Epithelial cell of proximal tubule (primary cell): ENCODE data around the gene MAGI2. TPM values are rescaled to one million over a fixed set of nuclear protein-coding genes. Genes with fewer than 3 reads are reported as not detected.
"Not testable (repeated sequence)": the region's sequence is repeated elsewhere in the genome, so short reads cannot be mapped to it uniquely, and the experiment has no call there.

ENCODE experiments used
- DNase-seq: peaks from one replicate; pipeline ENCODE4 v3.0.0-alpha.2; 2011; ENCODE audit warnings: low read depth
- H3K4me3 ChIP-seq: 2 replicates; pipeline ENCODE4 v1.5.1; 2011; ENCODE audit warnings: low read depth, mild to moderate bottlenecking, low read length
- total RNA-seq: library from RNA; depleted of rRNA; stranded (reverse); fragments of >200 nt; gene quantifications from 2 replicates; pipeline ENCODE4 v1.2.3, GENCODE V29; 2015
- TF ChIP-seq, protein P1 (sequence below): conservative IDR thresholded peaks from 2 replicates; pipeline ENCODE4 v1.5.1; 2012; ENCODE audit warnings: low read depth, mild to moderate bottlenecking, low read length

Gene MAGI2
- total RNA-seq, 1 donor from 2014 or later: 0.92 TPM

DNA sequence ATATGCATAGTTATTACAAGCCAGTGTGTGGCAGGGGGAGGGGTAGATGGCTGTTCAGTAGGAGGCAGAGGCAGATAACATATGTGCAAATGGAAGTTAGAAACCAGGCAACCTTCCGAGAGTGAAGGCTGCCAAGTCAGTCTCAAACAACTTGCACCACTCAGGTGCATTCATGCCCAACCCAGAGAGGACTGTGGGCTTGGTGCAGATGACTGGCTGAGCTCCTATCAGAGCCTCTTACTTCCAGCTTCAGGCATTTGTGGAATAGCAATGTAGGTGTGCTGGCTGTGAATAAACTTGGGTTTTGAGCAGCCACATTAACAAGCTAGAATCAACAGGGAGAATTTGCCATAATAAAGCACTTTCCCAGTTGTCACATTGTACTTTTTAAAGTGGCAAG, 865.1 kb downstream of the MAGI2 start:
- DNase-seq: no peak
- TF ChIP-seq, protein P1, sequence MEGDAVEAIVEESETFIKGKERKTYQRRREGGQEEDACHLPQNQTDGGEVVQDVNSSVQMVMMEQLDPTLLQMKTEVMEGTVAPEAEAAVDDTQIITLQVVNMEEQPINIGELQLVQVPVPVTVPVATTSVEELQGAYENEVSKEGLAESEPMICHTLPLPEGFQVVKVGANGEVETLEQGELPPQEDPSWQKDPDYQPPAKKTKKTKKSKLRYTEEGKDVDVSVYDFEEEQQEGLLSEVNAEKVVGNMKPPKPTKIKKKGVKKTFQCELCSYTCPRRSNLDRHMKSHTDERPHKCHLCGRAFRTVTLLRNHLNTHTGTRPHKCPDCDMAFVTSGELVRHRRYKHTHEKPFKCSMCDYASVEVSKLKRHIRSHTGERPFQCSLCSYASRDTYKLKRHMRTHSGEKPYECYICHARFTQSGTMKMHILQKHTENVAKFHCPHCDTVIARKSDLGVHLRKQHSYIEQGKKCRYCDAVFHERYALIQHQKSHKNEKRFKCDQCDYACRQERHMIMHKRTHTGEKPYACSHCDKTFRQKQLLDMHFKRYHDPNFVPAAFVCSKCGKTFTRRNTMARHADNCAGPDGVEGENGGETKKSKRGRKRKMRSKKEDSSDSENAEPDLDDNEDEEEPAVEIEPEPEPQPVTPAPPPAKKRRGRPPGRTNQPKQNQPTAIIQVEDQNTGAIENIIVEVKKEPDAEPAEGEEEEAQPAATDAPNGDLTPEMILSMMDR: no peak
- no peak overlapping the region for H3K4me3 ChIP-seq

DNA sequence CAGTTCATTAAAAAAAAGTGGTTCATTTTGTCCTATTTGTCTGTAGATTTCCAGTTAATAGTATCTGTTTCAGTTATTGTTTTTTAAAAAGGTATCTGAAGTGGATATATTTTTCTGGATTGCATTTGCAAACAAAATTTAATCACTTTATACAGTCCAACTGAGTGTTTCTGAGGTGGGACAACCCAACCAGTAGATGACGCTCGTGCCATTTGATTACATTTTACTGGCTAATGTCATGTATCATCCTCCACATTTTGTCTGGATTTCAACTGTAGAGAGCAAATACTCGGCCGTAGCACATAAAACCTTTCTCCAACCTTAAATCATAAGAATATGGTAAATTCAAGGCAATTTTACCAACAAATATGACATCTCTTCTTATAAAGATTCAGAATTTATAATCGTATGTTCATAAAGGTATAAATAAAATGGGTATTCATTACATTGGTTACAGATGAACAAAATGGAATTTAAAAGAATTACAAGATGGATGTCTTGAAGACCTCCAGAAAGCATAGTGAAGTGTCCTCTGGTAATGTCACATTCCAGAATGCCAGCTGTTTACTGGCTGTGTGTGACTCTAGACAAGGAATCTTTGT, 865.9 kb downstream of the MAGI2 start:
- no peak overlapping the region for H3K4me3 ChIP-seq
- no peak for DNase-seq
- TF ChIP-seq, protein P1: peak; percentile 31

DNA sequence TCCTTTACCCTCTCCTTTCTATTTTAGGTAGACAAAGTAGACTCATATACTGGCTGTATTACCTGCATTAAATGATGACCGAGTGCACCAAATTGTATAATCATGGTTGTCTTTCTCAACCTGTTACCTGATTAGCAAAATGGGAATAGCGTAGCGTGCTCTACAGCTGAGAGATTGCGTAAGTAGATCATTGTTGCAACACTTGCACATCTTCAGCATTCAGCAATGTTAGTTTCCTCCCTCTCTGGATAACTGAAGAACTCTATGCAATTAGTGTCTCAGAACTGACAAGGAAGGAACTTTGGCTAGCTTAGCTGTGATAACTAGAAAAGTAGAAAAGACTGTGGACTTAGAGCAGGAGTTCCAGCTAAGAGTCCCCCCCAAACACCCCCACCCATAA, 867.5 kb downstream of the MAGI2 start:
- no peak overlapping the region for H3K4me3 ChIP-seq
- DNase-seq: no peak
- TF ChIP-seq, protein P1: no peak

DNA sequence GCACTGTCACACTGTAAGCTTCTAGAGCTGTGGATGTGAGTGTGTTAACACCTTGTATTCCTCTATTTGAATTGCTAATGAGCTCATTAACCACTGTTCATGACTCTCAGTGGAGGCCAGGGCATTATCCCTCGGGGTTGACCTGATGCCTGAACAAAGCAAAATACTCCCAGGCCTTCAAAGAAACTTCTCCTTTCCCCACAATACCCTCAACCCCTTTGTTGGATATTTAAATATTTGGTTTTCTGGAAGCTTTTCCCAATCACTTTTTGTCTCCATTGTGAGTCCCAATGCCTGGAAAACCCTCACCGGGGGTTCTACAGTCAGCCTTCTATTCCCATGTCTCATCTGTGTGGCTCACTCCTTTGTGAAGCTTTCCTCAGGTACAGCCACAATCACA, 874.8 kb downstream of the MAGI2 start:
- TF ChIP-seq, protein P1: no peak
- no peak for DNase-seq

DNA sequence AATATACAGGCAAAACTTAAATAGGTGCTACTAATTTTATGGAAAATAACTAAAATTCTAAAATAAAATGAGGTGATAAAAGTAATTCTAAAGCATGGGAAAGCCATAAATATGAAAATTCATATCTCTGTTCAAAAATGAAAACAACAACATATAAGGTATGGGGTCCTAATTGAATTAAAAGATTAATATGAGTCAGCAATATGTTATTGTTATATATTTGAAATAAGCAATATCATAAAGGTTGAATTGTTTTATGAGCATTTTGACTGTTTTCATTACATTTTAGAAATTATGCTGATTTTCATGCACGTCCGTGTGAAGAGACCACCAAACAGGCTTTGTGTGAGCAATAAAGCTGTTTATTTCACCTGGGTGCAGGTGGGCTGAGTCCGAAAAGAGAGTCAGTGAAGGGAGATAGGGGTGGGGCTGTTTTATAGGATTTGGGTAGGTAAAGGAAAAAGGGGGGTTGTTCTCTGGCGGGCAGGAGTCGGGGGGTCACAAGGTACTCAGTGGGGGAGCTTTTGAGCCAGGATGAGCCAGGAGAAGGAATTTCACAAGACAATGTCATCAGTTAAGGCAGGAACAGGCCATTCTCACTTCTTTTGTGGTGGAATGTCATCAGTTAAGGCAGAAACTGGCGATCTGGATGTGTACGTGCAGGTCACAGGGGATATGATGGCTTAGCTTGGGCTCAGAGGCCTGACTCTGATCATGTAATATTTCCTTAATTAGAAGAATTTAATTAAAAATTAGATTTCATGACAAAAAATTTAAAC, 876.1 kb downstream of the MAGI2 start:
- not testable (repeated sequence) for H3K4me3 ChIP-seq, DNase-seq

More for the DNA sequence above, 874.8 kb downstream of the MAGI2 start:
- no peak overlapping the region for H3K4me3 ChIP-seq

DNA sequence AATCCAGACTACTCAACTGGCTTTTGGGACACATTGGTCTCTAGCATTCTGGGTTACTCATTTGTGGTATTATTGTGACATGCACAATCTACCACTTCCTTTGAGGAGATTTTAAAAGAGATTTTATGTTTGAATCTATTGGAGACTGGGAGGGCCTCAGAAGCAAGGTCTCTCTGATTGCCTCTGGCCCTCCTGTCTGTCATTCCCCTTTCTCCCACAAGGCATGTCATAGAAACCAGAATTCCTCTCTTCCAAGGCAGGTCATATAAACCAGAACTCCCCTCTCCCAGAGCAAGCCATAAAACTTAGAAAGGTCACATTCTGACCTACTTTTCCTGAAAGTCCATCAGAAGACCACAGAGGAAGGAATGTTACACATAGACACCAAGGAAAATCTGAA, 877.2 kb downstream of the MAGI2 start:
- H3K4me3 ChIP-seq: no peak overlapping the region
- TF ChIP-seq, protein P1: no peak
- DNase-seq: no peak

DNA sequence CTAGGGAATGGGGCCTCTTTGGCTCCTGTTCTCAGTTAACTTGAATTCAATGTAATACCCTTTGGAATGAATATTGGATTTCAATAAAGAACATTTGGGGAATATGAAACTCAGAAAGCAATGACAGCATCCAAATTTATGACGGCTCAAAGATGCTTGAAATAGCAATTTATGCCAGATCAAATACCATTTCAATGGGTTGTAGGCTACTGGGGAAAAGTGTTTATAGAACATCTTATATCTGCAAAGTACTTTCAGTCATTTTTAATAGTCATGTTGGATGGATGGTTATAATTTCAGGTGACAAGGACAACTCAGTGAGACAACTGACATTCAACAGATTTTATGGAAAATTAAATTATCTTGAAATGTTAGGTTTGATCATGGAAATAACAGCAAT, 882.2 kb downstream of the MAGI2 start:
- no peak for DNase-seq
- no peak overlapping the region for H3K4me3 ChIP-seq
- TF ChIP-seq, protein P1: no peak
